ENCODE data around the gene ZCCHC2. TPM values are rescaled to one million over a fixed set of nuclear protein-coding genes. Genes with fewer than 3 reads are reported as not detected.

ZCCHC2 gene
- total RNA-seq, 1 experiment from 2014 or later = 12.4 TPM

GRCh38 chr18:62479574-62479973 lies 43.3 kb upstream of the ZCCHC2 start:
- no peak overlapping the region for H3K27ac Mint-ChIP-seq
- H3K4me3 Mint-ChIP-seq = no peak overlapping the region
- H2BK5ac ChIP-seq (ENCODE audit: insufficient read length, low read length) = no peak overlapping the region
- no peak for TF ChIP-seq CTCF (conservative IDR thresholded peaks at IDR 0.05)
- H4K8ac ChIP-seq (replicated peaks; ENCODE audit: insufficient read length, low read depth, low read length) = no peak overlapping the region
- DNase-seq = no peak
- peaks cover 4% of the 10 kb centered on the region for H3K9me3 ChIP-seq (ENCODE audit: control insufficient read depth, low read depth, low read length)
- H2BK15ac ChIP-seq (ENCODE audit: low read depth, low read length) = no peak overlapping the region
- no peak overlapping the region for H2BK120ac ChIP-seq (ENCODE audit: low read depth, low read length, poor library complexity, severe bottlenecking)
- peaks cover 15 to 21% of the 10 kb centered on the region in 2 experiments; a peak in 4 of 5 replicates for H3K9me3 Mint-ChIP-seq
- no peak overlapping the region for H3K56ac ChIP-seq (ENCODE audit: insufficient read length, low read depth, low read length)
- no peak overlapping the region for H3K18ac ChIP-seq (ENCODE audit: insufficient read length, low read depth, low read length)
- H3T11ph ChIP-seq (ENCODE audit: low read length) = no peak overlapping the region
- H3K23me2 ChIP-seq (ENCODE audit: insufficient read length, low read depth, low read length, poor library complexity, severe bottlenecking) = no peaks in the 10 kb centered on the region
- no peaks in the 10 kb centered on the region for H3K79me1 ChIP-seq (ENCODE audit: insufficient read depth, low read depth, low read length, poor library complexity, severe bottlenecking)
- peaks cover 0 to 12% (median 3%) of the 10 kb centered on the region in 3 experiments; a peak in 3 of 7 replicates for H3K36me3 Mint-ChIP-seq (ENCODE audit: insufficient read depth in 1 of 3, low read depth in 3 of 3)
- no peak overlapping the region for H3K4ac ChIP-seq (ENCODE audit: low read depth, low read length)
- no peaks in the 10 kb centered on the region for H4K20me1 ChIP-seq (ENCODE audit: control insufficient read depth, insufficient read depth, insufficient read length)
- no peak overlapping the region for H4K5ac ChIP-seq (ENCODE audit: insufficient read length, low read depth, low read length)
- H3K27me3 ChIP-seq (ENCODE audit: insufficient read depth, low read length) = no peaks in the 10 kb centered on the region
- H3K79me2 ChIP-seq (ENCODE audit: insufficient read depth, low read length) = no peaks in the 10 kb centered on the region
- H3K27ac ChIP-seq (ENCODE audit: insufficient read length, low read depth, low read length) = no peak overlapping the region
- no peak overlapping the region for H3K23ac ChIP-seq (ENCODE audit: insufficient read length, low read depth, low read length)
- no CpG with 5 or more reads among the region's 1 CpG for WGBS (ENCODE audit: extremely low coverage, insufficient read length, low lambda C conversion rate)
- H2BK12ac ChIP-seq (ENCODE audit: insufficient read length, low read depth, low read length) = no peak overlapping the region
- H4K91ac ChIP-seq (ENCODE audit: insufficient read length, low read depth, low read length) = no peak overlapping the region
- H3K4me2 ChIP-seq (ENCODE audit: insufficient read depth, insufficient read length, low read length) = no peak overlapping the region
- H2BK20ac ChIP-seq (ENCODE audit: low read depth, low read length, poor library complexity, severe bottlenecking) = no peak overlapping the region
- H3K4me1 Mint-ChIP-seq = no peaks in the 10 kb centered on the region
- no peak overlapping the region for H2AK5ac ChIP-seq (ENCODE audit: insufficient read length, low read length)
- no peaks in the 10 kb centered on the region for H3K4me1 ChIP-seq (ENCODE audit: insufficient read depth, low read length)
- H3K9ac ChIP-seq (ENCODE audit: extremely low read depth, insufficient read length, low read length) = no peak overlapping the region
- no peak overlapping the region for H3K14ac ChIP-seq (ENCODE audit: insufficient read depth, low read length)
- H2AFZ ChIP-seq (ENCODE audit: low read length) = no peak overlapping the region
- H3K27me3 Mint-ChIP-seq (ENCODE audit: low read depth) = no peaks in the 10 kb centered on the region

Measured in H9 (cell line).